Measurements from ENCODE around the gene RAB28.

DNA sequence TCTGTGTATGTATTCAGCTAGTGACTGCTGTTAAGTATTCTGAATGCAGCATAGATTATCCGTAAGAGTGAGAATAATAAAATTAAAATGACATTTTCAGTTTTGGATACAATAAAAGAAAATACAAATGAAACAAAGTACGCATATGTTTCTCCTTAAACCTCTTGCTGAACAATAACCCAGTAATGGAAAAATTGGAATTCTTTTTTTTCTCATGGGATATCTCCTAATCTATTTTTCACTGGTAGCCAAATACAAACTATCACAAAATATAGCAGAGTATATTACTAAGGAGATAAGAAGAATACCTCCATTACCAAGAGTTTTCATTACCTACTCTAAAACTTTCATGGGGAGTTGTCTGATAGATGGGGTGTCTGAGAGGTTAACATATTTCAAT is 6.0 kb downstream of the RAB28 start:
- TF ChIP-seq ARNTL (CRISPR knock-in tag; IDR thresholded peaks at IDR 0.05; ENCODE audit: borderline replicate concordance, low read depth) (no peak), ZFP30 (CRISPR knock-in tag; IDR thresholded peaks at IDR 0.05) (no peak), SNAI2 (CRISPR knock-in tag; IDR thresholded peaks at IDR 0.05) (no peak), PPARA (CRISPR knock-in tag; IDR thresholded peaks at IDR 0.05; ENCODE audit: borderline replicate concordance) (no peak), ZNF8 (CRISPR knock-in tag; IDR thresholded peaks at IDR 0.05) (no peak), GLIS3 (CRISPR knock-in tag; IDR thresholded peaks at IDR 0.05) (no peak)
- TF ChIP-seq, protein P1, sequence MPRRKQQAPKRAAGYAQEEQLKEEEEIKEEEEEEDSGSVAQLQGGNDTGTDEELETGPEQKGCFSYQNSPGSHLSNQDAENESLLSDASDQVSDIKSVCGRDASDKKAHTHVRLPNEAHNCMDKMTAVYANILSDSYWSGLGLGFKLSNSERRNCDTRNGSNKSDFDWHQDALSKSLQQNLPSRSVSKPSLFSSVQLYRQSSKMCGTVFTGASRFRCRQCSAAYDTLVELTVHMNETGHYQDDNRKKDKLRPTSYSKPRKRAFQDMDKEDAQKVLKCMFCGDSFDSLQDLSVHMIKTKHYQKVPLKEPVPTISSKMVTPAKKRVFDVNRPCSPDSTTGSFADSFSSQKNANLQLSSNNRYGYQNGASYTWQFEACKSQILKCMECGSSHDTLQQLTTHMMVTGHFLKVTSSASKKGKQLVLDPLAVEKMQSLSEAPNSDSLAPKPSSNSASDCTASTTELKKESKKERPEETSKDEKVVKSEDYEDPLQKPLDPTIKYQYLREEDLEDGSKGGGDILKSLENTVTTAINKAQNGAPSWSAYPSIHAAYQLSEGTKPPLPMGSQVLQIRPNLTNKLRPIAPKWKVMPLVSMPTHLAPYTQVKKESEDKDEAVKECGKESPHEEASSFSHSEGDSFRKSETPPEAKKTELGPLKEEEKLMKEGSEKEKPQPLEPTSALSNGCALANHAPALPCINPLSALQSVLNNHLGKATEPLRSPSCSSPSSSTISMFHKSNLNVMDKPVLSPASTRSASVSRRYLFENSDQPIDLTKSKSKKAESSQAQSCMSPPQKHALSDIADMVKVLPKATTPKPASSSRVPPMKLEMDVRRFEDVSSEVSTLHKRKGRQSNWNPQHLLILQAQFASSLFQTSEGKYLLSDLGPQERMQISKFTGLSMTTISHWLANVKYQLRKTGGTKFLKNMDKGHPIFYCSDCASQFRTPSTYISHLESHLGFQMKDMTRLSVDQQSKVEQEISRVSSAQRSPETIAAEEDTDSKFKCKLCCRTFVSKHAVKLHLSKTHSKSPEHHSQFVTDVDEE (CRISPR knock-in tag; IDR thresholded peaks at IDR 0.05): no peak
